Mesenteric fat pad (tissue), 1 donor: ENCODE results near the gene SHMT2. TPM values are rescaled to one million over a fixed set of nuclear protein-coding genes. Genes with fewer than 3 reads are reported as not detected.

Experiments
- DNase-seq: peaks from one replicate; pipeline ENCODE4 v3.0.0-alpha.2; 2020; ENCODE audit warnings: low spot score
- total RNA-seq: library from RNA; stranded (reverse); fragmentation: NEBNext Ultra II Directional; extraction: Animal tissue kit (Norgen Biotek cat#: 25700); gene quantifications from one replicate; pipeline ENCODE4 v1.2.1, GENCODE V29; 2021
- donor health status: DM: yes; HTN: yes; CAD: no.

SHMT2 gene
- total RNA-seq, 1 donor from 2014 or later, result 62.3 TPM

DNA sequence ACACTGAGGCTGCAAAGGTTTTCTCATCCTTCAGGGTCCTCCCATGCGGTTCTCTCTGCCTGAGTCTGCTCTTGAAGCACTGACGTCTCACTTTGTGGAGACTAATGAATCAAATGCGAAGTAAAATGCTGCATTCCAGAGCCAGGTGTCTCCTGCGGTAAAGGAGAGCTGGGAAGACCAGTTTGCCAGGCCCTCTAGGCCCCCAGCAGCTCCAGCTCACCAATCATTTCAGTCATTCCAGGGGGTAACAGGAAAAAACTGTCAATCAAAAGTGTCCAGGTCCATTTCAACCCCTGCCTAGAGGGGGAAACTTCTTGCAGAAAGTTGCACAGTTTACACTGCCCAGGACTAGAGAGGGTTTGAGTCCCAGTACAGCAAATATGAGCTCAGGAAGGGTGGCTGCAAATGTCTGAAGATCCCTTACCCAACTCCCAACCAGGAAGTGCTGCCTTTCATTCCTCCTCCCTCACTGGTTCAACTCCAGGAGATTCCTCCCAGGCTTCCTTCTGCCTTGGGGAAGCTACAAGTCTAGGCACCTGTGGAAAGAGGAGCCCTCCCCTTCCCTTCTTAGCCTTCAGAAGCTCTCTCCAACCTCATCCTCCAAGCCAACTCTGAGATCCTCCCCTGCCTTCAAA, 15.6 kb upstream of the SHMT2 start:
- DNase-seq, result no peak

GRCh38 chr12:57214398-57214781, 15.1 kb upstream of the SHMT2 start:
- DNase-seq, result no peak

- no peak for DNase-seq
Observed at GRCh38 chr12:57215065-57215464, 14.4 kb upstream of the SHMT2 start.

DNA sequence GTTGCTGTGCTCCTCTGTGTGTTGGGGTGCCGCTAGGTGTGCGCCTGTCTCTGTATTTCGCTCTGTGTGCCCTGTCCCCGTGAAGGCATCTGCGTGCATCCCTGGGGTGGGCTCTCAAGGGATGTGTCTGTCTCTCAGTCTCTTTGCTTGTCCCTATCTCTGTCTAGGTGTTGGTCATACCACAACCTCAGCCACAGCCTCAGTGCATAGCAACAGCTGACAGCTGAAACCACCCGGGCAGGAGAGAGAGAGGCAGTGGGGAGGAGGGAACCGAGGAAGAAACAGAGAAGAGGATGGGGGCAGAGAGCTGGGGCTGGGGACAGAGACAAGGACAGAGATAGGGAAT, 13.9 kb upstream of the SHMT2 start:
- DNase-seq, result no peak

- no peak for DNase-seq
Observed at GRCh38 chr12:57216014-57216911, 13.2 kb upstream of the SHMT2 start, which contains the start of gene NXPH4. Gene NXPH4 (plus strand): TSS chr12:57216794. CDS start chr12:57216970, 176 bp downstream.

DNA sequence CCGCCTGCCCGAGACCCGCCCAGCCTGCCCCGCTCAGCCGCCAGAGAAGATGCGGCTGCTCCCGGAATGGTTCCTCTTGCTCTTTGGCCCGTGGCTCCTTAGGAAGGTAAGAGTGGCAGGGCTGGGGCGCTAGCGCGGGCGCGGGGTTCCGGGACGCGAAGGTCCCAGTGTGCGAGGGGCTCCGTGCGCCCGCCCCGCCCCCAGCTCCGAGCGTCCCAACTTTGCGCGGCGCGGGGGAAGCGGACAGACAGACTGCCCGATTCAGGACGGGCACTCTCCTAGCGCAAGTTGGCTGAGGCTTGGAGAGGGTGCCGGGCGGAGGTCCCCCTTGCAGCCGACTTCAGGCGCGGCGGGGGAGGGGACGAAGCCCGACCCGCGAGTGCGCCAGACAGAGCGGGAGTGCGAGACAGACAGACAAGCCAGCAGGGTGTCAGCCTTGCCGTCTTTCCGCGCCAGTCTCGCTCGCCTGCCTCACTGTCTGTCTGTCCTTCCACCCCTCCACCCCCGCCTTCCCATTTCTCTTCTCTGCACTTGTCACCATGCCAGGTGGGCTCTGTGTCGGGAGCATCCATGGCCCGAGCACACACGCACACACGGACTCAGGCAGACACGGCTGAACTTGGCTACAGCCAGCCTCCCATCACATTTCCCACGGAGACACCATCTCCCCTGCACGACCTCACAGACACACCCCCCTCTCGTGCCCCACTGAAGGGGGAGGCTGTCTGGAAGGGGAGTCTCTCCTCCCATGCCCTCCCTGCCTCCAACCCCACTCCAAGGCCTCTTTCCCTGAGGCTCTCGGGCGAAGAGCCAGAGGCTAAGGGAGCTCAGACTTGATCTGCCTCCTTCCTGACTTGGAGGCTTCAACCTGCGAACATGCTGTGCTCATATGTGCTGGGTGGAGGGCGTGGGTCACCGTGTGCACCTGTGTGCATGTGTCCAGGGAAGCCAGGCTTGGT, 12.3 kb upstream of the SHMT2 start:
- DNase-seq, result no peak

GRCh38 chr12:57218030-57218853, 11.3 kb upstream of the SHMT2 start:
- DNase-seq, result no peak

GRCh38 chr12:57219205-57219992, 10.1 kb upstream of the SHMT2 start:
- no peak for DNase-seq

DNA sequence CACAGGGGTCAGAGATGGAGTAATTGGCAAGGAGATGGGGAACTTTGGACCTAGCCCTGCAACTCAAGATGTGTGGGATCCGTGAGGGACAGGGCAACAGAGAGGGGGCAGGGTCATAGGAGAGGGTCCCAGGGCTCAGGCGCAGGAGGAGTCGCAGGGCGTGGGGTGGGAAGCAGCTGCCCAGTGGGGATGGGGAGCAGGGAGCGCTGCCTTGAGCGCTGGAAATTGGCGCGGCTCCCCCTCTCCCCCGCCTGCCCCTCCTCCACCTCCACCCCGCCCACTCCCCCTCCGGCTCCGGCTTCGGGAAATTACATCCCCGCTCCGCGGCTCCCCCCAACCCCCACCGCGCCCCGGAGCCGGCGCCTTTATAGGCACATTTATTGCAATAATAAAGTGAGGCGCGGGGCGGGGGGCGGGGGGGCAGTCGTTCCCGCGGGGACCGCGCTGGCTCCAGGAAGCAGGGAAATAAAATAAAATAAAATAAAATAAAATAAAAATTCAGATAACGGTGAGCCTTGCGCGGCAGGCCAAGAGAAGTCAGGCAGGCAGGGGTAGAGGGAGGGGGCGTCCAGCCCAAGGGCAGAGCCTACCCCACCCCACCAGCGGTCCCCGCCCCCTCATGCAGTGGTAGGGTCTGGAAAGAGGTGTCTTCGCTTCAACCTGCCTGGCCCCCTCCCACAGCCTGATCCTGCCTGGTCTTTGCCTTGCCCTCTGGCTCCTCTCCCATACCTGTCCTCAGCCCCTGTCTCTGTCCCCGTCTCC, 9.3 kb upstream of the SHMT2 start:
- DNase-seq, result no peak

GRCh38 chr12:57220770-57221168, 8.7 kb upstream of the SHMT2 start:
- DNase-seq, result no peak

DNA sequence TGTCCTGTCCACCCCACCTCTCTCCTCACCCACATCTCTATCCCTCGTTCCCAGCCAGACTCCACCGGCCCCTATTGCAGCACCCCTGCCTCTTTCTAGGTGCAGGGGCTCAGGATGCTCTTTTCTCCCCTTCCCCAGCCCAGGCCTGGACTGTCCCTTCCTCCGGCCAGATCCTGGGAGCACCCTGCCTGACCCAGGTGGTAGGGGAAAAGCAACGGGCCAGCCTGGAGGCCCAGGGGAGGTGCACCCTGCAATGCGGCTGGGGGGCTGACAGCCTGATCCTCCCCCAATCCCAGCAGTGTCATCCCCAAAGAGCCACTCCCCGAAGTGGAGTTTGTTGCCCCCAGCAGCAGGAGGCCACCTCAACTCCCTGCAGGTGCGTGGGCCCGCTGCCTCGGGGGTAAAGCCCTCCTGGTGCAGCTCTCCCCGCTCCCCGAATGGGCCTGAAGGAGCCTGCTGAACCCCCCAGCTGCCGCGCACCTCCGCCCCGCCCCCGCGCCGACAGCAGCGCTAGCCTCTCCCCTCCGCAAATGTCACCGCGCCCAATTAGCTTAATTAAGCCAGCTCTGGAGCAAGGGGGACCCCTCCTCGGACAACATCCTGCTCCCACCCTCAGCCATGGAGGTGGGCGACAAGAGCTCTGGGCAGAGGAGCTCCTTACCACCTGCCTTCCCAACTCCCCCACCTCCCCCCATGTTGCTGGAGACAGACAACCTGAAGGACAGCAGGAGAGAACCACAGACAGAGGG, 8.2 kb upstream of the SHMT2 start:
- DNase-seq, result no peak

- DNase-seq, result no peak
Observed at GRCh38 chr12:57222286-57223190, 7.0 kb upstream of the SHMT2 start.

DNA sequence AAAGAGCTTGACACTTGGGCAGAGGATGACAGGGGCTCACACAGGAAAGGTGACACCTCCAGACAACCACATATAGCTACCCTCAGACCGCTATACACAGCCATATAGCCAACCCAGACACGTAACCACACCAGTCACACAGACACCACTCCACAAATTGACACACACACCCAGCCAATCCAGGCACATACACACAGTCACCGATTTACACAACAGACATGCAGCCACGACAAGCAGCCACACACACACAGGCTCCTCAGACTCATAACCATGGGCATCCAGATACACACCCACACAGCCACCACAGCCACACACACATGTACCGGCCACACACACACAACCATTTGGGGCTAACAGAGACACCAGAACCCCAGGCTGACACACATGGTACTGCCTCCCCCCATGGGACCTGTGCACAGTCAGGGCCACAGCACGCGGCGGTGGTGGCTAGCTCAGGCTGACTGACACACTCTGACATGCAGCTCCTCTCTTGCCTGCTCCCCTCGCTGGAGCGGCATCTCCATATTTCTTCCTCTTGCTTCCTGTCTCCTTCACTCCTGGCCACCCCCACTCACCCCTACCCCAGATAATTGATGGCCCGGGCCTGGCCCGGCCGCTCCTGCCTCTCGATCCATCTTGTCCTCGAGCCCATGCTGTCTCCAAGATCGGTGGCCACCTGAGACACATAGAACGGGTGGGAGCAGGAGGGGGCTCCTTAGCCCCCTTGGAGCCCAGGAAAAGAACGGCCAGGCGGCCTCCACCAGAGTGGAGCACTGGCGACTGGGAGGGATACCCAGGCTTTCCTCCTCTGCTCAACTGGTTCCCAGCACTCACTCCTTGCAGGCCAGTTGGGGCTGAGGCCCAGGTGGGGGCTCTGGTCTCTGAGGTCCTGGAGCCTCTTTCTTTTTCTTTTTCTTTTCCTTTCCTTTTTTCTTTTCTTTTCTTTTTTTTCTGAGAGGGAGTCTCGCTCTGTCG, 6.0 kb upstream of the SHMT2 start:
- no peak for DNase-seq

DNA sequence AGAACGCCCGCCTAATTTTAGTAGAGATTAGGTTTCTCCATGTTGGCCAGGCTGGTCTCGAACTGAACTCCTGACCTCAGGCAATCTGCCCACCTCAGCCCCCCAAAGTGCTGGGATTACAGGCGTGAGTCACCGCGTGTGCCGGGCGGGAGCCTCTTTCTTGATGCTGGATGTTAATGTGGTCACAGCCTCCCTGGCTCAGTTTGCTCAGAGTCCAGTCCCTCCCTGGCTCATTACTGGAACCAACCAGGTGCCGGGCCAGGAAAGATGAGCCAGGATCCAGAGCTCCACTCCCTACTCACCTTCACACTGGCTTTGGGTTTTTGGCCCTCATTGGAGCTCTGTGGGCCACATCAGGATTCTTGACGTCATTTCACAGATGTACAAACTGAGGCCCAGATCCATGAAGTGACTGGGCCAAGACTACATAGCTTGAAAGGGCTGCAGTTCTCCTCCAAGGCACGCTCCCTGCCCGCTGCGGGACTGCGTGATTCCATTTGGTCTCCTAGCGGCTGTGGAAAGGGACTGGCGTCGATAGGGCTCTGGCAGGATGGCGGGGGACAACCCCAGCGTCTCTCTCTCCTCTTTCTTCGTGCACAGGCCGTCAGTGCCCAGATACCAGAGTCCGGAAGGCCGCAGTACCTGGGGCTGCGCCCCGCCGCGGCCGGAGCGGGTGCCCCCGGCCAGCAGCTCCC, 5.1 kb upstream of the SHMT2 start:
- DNase-seq, result no peak

- DNase-seq, result no peak
Observed at GRCh38 chr12:57224973-57225679, 4.4 kb upstream of the SHMT2 start.
